ENCODE measurements around the gene KCTD13. TPM values are rescaled to one million over a fixed set of nuclear protein-coding genes. Genes with fewer than 3 reads are reported as not detected.

The KCTD13 gene
- total RNA-seq, 1 experiment from 2014 or later, result 18.3 TPM

GRCh38 chr16:29959293-29959692 is 33.3 kb upstream of the KCTD13 start:
- H2AK5ac ChIP-seq (ENCODE audit: insufficient read length, low read length), result no peak overlapping the region
- WGBS (ENCODE audit: extremely low coverage, insufficient read length, low lambda C conversion rate), result no CpG with 5 or more reads among the region's 9 CpGs
- TF ChIP-seq CTCF (conservative IDR thresholded peaks at IDR 0.05), result no peak
- H3K56ac ChIP-seq (ENCODE audit: insufficient read length, low read depth, low read length), result no peak overlapping the region
- Mint-ChIP-seq H3K4me3 (no peak overlapping the region), H3K36me3 (ENCODE audit: insufficient read depth in 1 of 3, low read depth in 3 of 3) (peaks cover 3 to 6% (median 6%) of the 10 kb centered on the region in 3 experiments; a peak in 6 of 7 replicates), H3K9me3 (no peaks in the 10 kb centered on the region), H3K27ac (no peak overlapping the region), H3K27me3 (ENCODE audit: low read depth) (peaks cover 4% of the 10 kb centered on the region), H3K4me1 (peaks cover 13 to 16% of the 10 kb centered on the region in 2 experiments)
- H3K9me3 ChIP-seq (ENCODE audit: control insufficient read depth, low read depth, low read length), result no peaks in the 10 kb centered on the region
- H2BK12ac ChIP-seq (ENCODE audit: insufficient read length, low read depth, low read length), result no peak overlapping the region
- H2BK20ac ChIP-seq (ENCODE audit: low read depth, low read length, poor library complexity, severe bottlenecking), result no peak overlapping the region
- H3K4ac ChIP-seq (ENCODE audit: low read depth, low read length), result no peak overlapping the region
- peaks cover 9% of the 10 kb centered on the region for H3K23me2 ChIP-seq (ENCODE audit: insufficient read length, low read depth, low read length, poor library complexity, severe bottlenecking)
- no peak overlapping the region for H3K4me2 ChIP-seq (ENCODE audit: insufficient read depth, insufficient read length, low read length)
- no peak overlapping the region for H4K8ac ChIP-seq (replicated peaks; ENCODE audit: insufficient read length, low read depth, low read length)
- no peak overlapping the region for H3K27ac ChIP-seq (ENCODE audit: insufficient read length, low read depth, low read length)
- H3K23ac ChIP-seq (ENCODE audit: insufficient read length, low read depth, low read length), result no peak overlapping the region
- no peaks in the 10 kb centered on the region for H3K79me2 ChIP-seq (ENCODE audit: insufficient read depth, low read length)
- no peak for DNase-seq
- no peak overlapping the region for H2BK120ac ChIP-seq (ENCODE audit: low read depth, low read length, poor library complexity, severe bottlenecking)
- no peak overlapping the region for H2BK15ac ChIP-seq (ENCODE audit: low read depth, low read length)
- no peak overlapping the region for H3K18ac ChIP-seq (ENCODE audit: insufficient read length, low read depth, low read length)
- H3T11ph ChIP-seq (ENCODE audit: low read length), result no peak overlapping the region
- H4K5ac ChIP-seq (ENCODE audit: insufficient read length, low read depth, low read length), result no peak overlapping the region
- H2AFZ ChIP-seq (ENCODE audit: low read length), result no peak overlapping the region
- H4K20me1 ChIP-seq (ENCODE audit: control insufficient read depth, insufficient read depth, insufficient read length), result no peaks in the 10 kb centered on the region
- no peaks in the 10 kb centered on the region for H3K27me3 ChIP-seq (ENCODE audit: insufficient read depth, low read length)
- no peaks in the 10 kb centered on the region for H3K79me1 ChIP-seq (ENCODE audit: insufficient read depth, low read depth, low read length, poor library complexity, severe bottlenecking)
- no peak overlapping the region for H3K14ac ChIP-seq (ENCODE audit: insufficient read depth, low read length)
- H4K91ac ChIP-seq (ENCODE audit: insufficient read length, low read depth, low read length), result no peak overlapping the region
- H3K9ac ChIP-seq (ENCODE audit: extremely low read depth, insufficient read length, low read length), result no peak overlapping the region
- no peak overlapping the region for H2BK5ac ChIP-seq (ENCODE audit: insufficient read length, low read length)
- no peaks in the 10 kb centered on the region; the same call in 1 of the 2 replicates for H3K4me1 ChIP-seq (ENCODE audit: insufficient read depth, low read length)

All from H9 (cell line).